ENCODE data around the gene DISP3. TPM values are rescaled to one million over a fixed set of nuclear protein-coding genes. Genes with fewer than 3 reads are reported as not detected.

Gene DISP3
- total RNA-seq, 1 experiment from 2014 or later = 1.1 TPM

GRCh38 chr1:11461531-11462137 is 17.3 kb upstream of the DISP3 start:
- no TSS peak for BruUV-seq (replicated peaks)
- intact Hi-C loops (cut with micrococcal nuclease; ENCODE audit: unreplicated experiment) = no loop called here
- ChIA-PET POLR2A (no interaction called here), CTCF (no interaction called here)
- ATAC-seq (no peak), DNase-seq (ENCODE audit: low read depth, low spot score) (no peak)
- in situ Hi-C loops (cut with HindIII; ENCODE audit: low pct_unique_long_range_greater_than_20kb, low sequenced_read_pairs) = no loop called here
- Histone ChIP-seq H3K9me3 (ENCODE audit: control insufficient read depth, insufficient read depth, low read depth, low read length) (no peaks in the 10 kb centered on the region), H3K27me3 (ENCODE audit: control insufficient read depth, insufficient read depth, low read length) (peaks cover 11% of the 10 kb centered on the region), H3K4me3 (ENCODE audit: low read depth in 2 of 2, low read length in 2 of 2) (no peak overlapping the region), H3K27ac (ENCODE audit: low read length) (no peak overlapping the region), H3K4me1 (ENCODE audit: control insufficient read depth, insufficient read depth, low read length) (no peaks in the 10 kb centered on the region; the same call in 1 of the 2 replicates), H3K36me3 (ENCODE audit: control insufficient read depth, insufficient read depth, low read length) (no peaks in the 10 kb centered on the region)
- TF ChIP-seq CTCF (IDR thresholded peaks at IDR 0.05) (no peak), TCF7L2 (IDR thresholded peaks at IDR 0.05; ENCODE audit: low read depth, low read length) (no peak), POLR2AphosphoS5 (IDR thresholded peaks at IDR 0.05; ENCODE audit: low read depth, low read length) (no peak), REST (IDR thresholded peaks at IDR 0.05; ENCODE audit: insufficient read depth in 1 of 2, low read depth in 2 of 2, low read length in 1 of 2) (no peak), SIN3A (IDR thresholded peaks at IDR 0.05; ENCODE audit: borderline replicate concordance, insufficient read depth, low read depth, low read length) (no peak)

GRCh38 chr1:11462224-11462923 is 16.6 kb upstream of the DISP3 start:
- H3K36me3 ChIP-seq (ENCODE audit: control insufficient read depth, insufficient read depth, low read length) = no peaks in the 10 kb centered on the region
- ATAC-seq = peak; percentile 62; the same call in 1 of the 2 replicates
- H3K4me1 ChIP-seq (ENCODE audit: control insufficient read depth, insufficient read depth, low read length) = no peaks in the 10 kb centered on the region; the same call in 1 of the 2 replicates
- no peaks in the 10 kb centered on the region for H3K9me3 ChIP-seq (ENCODE audit: control insufficient read depth, insufficient read depth, low read depth, low read length)
- peaks cover 11% of the 10 kb centered on the region for H3K27me3 ChIP-seq (ENCODE audit: control insufficient read depth, insufficient read depth, low read length)
- TF ChIP-seq REST (IDR thresholded peaks at IDR 0.05; ENCODE audit: insufficient read depth in 1 of 2, low read depth in 2 of 2, low read length in 1 of 2) = no peak
- TF ChIP-seq SIN3A (IDR thresholded peaks at IDR 0.05; ENCODE audit: borderline replicate concordance, insufficient read depth, low read depth, low read length) = no peak
- no peak for TF ChIP-seq POLR2AphosphoS5 (IDR thresholded peaks at IDR 0.05; ENCODE audit: low read depth, low read length)
- TF ChIP-seq TCF7L2 (IDR thresholded peaks at IDR 0.05; ENCODE audit: low read depth, low read length) = no peak
- no peak for TF ChIP-seq CTCF (IDR thresholded peaks at IDR 0.05)
- CTCF ChIA-PET = no interaction called here
- H3K27ac ChIP-seq (ENCODE audit: low read length) = no peak overlapping the region
- no TSS peak for BruUV-seq (replicated peaks)
- intact Hi-C loops (cut with micrococcal nuclease; ENCODE audit: unreplicated experiment) (no loop called here), in situ Hi-C loops (cut with HindIII; ENCODE audit: low pct_unique_long_range_greater_than_20kb, low sequenced_read_pairs) (no loop called here)
- POLR2A ChIA-PET = no interaction called here
- no peak for DNase-seq (ENCODE audit: low read depth, low spot score)
- no peak overlapping the region for H3K4me3 ChIP-seq (ENCODE audit: low read depth in 2 of 2, low read length in 2 of 2)
